HepG2 (cell line): ENCODE results near the gene LIPT2. TPM values are rescaled to one million over a fixed set of nuclear protein-coding genes. Genes with fewer than 3 reads are reported as not detected.
A peak's percentile ranks its signal among the peaks of the same experiment; 100 is the strongest.

Experiments
- ATAC-seq: fragments of 200-7000 bp; cut with Tn5 transposase; 3 replicates; pipeline ENCODE4 v1.9.1; 2020; ENCODE audit warnings: mild to moderate bottlenecking, moderate library complexity
- BruUV-seq: library from RNA; stranded (reverse); fragments of 400-500 nt; replicated peaks from 2 replicates; lab custom pipeline; 2021; lab: Mats Ljungman, UMichigan
- CTCF ChIA-PET: fragments of 300-600 bp; formaldehyde crosslinking; extraction: SDS; loops from one replicate; lab custom pipeline; 2021; ENCODE audit warnings: low total read pairs, inconsistent platforms, low intra/inter-chr PET ratio; lab: Yijun Ruan, JAX
- POLR2A ChIA-PET: fragments of 350-600 bp; sonication (Branson Sonifier 250); formaldehyde crosslinking; loops from one replicate; lab custom pipeline; 2020; ENCODE audit warnings: antibody characterized with exemption, inconsistent platforms; lab: Yijun Ruan, JAX
- DNase-seq: peaks from one replicate; pipeline ENCODE4 v3.0.0-alpha.2; 2015; ENCODE audit warnings: low spot score
- FAIRE-seq: peaks from 3 replicates; lab custom pipeline; 2011; peaks lifted over from hg19 to GRCh38; lab: Jason Lieb, UNC
- H2AFZ ChIP-seq: one replicate; pipeline ENCODE4 v1.6.1; 2011; ENCODE audit warnings: low read length, inconsistent platforms
- H3K27ac ChIP-seq: fragments of 300-600 bp; 3 replicates; pipeline ENCODE4 v1.8.0; 2011; ENCODE audit warnings: mixed run types, mild to moderate bottlenecking, mixed read lengths, low read length, inconsistent platforms; ENCODE audit not compliant: insufficient read depth; ENCODE audit errors: extremely low read length
- H3K27me3 ChIP-seq, 2 experiments: fragments of 200-600 bp in 1 of 2; 2 replicates in 1 of 2; 3 replicates in 1 of 2; pipeline versions ENCODE4 v1.6.0 to v1.8.0; 2011; ENCODE audit warnings: low read length in 2 of 2, mild to moderate bottlenecking in 2 of 2, moderate library complexity in 2 of 2, inconsistent platforms in 1 of 2; ENCODE audit not compliant: insufficient read depth in 2 of 2, control insufficient read depth in 1 of 2
- H3K36me3 ChIP-seq, 2 experiments: fragments of 200-600 bp in 1 of 2; replicated peaks in 1 of 2; 2 replicates in 1 of 2; 3 replicates in 1 of 2; pipeline versions ENCODE4 v1.5.1 to v1.8.0; 2011; ENCODE audit warnings: low read length in 2 of 2, inconsistent platforms in 1 of 2; ENCODE audit not compliant: insufficient read depth in 2 of 2, control insufficient read depth in 1 of 2
- H3K4me1 ChIP-seq: 2 replicates; pipeline ENCODE4 v1.5.1; 2012; ENCODE audit warnings: low read length, inconsistent platforms; ENCODE audit not compliant: insufficient read depth
- H3K4me2 ChIP-seq: 2 replicates; pipeline ENCODE4 v1.6.0; 2011; ENCODE audit warnings: low read depth, low read length, inconsistent platforms
- H3K4me3 ChIP-seq, 3 experiments: fragments of 200-600 bp in 1 of 3; sonication (generic), shearing (Covaris generic) in 1 of 3; replicated peaks in 1 of 3; 2 replicates each; pipeline ENCODE4 v1.5.1; 2011 to 2016; ENCODE audit warnings: low read length in 3 of 3, inconsistent platforms in 2 of 3, low read depth in 2 of 3, mild to moderate bottlenecking in 2 of 3, control low read depth in 1 of 3, mixed read lengths in 1 of 3; ENCODE audit not compliant: insufficient read depth in 1 of 3
- H3K79me2 ChIP-seq: one replicate; pipeline ENCODE4 v1.6.1; 2011; ENCODE audit warnings: low read length, inconsistent platforms; ENCODE audit not compliant: insufficient read depth
- H3K9ac ChIP-seq: 2 replicates; pipeline ENCODE4 v1.6.0; 2011; ENCODE audit warnings: mild to moderate bottlenecking, low read depth, low read length, inconsistent platforms; ENCODE audit not compliant: insufficient read depth
- H3K9me3 ChIP-seq: 2 replicates; pipeline ENCODE4 v1.5.1; 2012; ENCODE audit warnings: mild to moderate bottlenecking, low read length
- H4K20me1 ChIP-seq: 2 replicates; pipeline ENCODE4 v1.6.0; 2011; ENCODE audit warnings: inconsistent platforms, mild to moderate bottlenecking, low read length, moderate library complexity; ENCODE audit not compliant: insufficient read depth
- AGO2 ChIP-seq: fragments of 200-400 bp; formaldehyde crosslinking; optimal IDR thresholded peaks from 2 replicates; pipeline ENCODE3; 2017; ENCODE audit warnings: mild to moderate bottlenecking, low read depth, low read length, moderate library complexity
- ARID5B ChIP-seq: IDR thresholded peaks from 2 replicates; pipeline ENCODE4 v1.4.0; 2020; ENCODE audit warnings: mild to moderate bottlenecking, missing genetic modification reagents
- ATF4 ChIP-seq, 2 experiments: fragments of 450-650 bp in 1 of 2; sonication (generic) in 1 of 2; formaldehyde crosslinking; IDR thresholded peaks; 2 replicates each; pipeline versions ENCODE4 v1.5.0 to v1.8.0; 2020 to 2022; ENCODE audit warnings: mild to moderate bottlenecking in 1 of 2, missing genetic modification reagents in 1 of 2
- ATF7 ChIP-seq, 2 experiments: fragments of 450-650 bp in 1 of 2; sonication (generic) in 1 of 2; formaldehyde crosslinking in 1 of 2; IDR thresholded peaks; 2 replicates each; pipeline versions ENCODE4 v1.4.0 to v1.6.1; 2016 to 2020; ENCODE audit warnings: antibody characterized with exemption in 1 of 2, mild to moderate bottlenecking in 1 of 2, missing genetic modification reagents in 1 of 2
- BHLHE40 ChIP-seq: IDR thresholded peaks from 2 replicates; pipeline ENCODE4 v1.6.1; 2011; ENCODE audit warnings: low read length, improper control_type of control experiment
- CEBPB ChIP-seq: IDR thresholded peaks from 2 replicates; pipeline ENCODE4 v1.6.1; 2011; ENCODE audit warnings: low read depth, low read length, improper control_type of control experiment, borderline replicate concordance
- CEBPG ChIP-seq: IDR thresholded peaks from 2 replicates; pipeline ENCODE4 v1.6.1; 2016
- GABPB1 ChIP-seq: IDR thresholded peaks from 2 replicates; pipeline ENCODE4 v1.6.1; 2016; ENCODE audit warnings: mild to moderate bottlenecking, missing genetic modification reagents, moderate library complexity, missing compliant biosample characterization
- MED13 ChIP-seq: sonication (generic); formaldehyde crosslinking; IDR thresholded peaks from 2 replicates; pipeline ENCODE4 v1.5.0; 2020; ENCODE audit warnings: missing genetic modification reagents
- NR0B2 ChIP-seq: sonication (generic); formaldehyde crosslinking; IDR thresholded peaks from 2 replicates; pipeline ENCODE4 v1.4.0; 2020; ENCODE audit warnings: mild to moderate bottlenecking, missing genetic modification reagents
- THAP11 ChIP-seq: IDR thresholded peaks from 2 replicates; pipeline ENCODE4 v1.6.1; 2016; ENCODE audit warnings: missing biosample characterization, missing genetic modification reagents
- ZNF460 ChIP-seq: sonication (generic); formaldehyde crosslinking; IDR thresholded peaks from 2 replicates; pipeline ENCODE4 v1.5.1; 2020; ENCODE audit warnings: missing genetic modification reagents, mild to moderate bottlenecking, borderline replicate concordance
- ZNF687 ChIP-seq: sonication (generic); formaldehyde crosslinking; IDR thresholded peaks from 2 replicates; pipeline ENCODE4 v1.5.1; 2020; ENCODE audit warnings: mild to moderate bottlenecking, missing genetic modification reagents, moderate library complexity
- WGBS: methylation state at CpG from one replicate; pipeline ENCODE4 v1.1.6; 2017; ENCODE audit warnings: low lambda C conversion rate; 5-methylcytosine and 5-hydroxymethylcytosine counted together
- in situ Hi-C: cut with HindIII; loops from 2 replicates; pipeline ENCODE4 v1.10.0; 2017; ENCODE audit warnings: low pct_unique_long_range_greater_than_20kb; ENCODE audit not compliant: extremely low pct_ligation_motif_present
- intact Hi-C: fragments of 100-400 bp; cut with micrococcal nuclease; formaldehyde crosslinking; loops from one replicate; pipeline ENCODE4 v1.10.0; 2022; ENCODE audit not compliant: unreplicated experiment
- polyA plus RNA-seq, 8 experiments: library from polyadenylated mRNA; depleted of rRNA in 3 of 8; stranded (reverse) in 7 of 8; unstranded in 1 of 8; fragments of >200 nt; fragmentation: Illumina TruSeq in 4 of 8; extraction: Trizol in 4 of 8; gene quantifications; 2 replicates each; pipeline versions ENCODE4 v1.2.1 to v1.2.3, GENCODE V29; 2011 to 2016; ENCODE audit warnings: low read depth in 4 of 8, missing spikeins in 1 of 8, mixed read lengths in 1 of 8; ENCODE audit not compliant: insufficient read depth in 1 of 8
- total RNA-seq, 5 experiments: library from RNA; depleted of rRNA; stranded (reverse); fragments of >200 nt; fragmentation: Illumina TruSeq; extraction: Trizol; gene quantifications; 2 replicates each; pipeline ENCODE4 v1.2.3, GENCODE V29; 2016; ENCODE audit warnings: low read depth in 1 of 5

The LIPT2 gene
- total and polyA plus RNA-seq, 2 of the 13 experiments (the other 11 are each of a cell fraction or from before 2014, with no cell fraction given), result 3.0 to 5.6 TPM

GRCh38 chr11:74478877-74479731 lies 14.4 kb downstream of the LIPT2 start:
- TF ChIP-seq AGO2 (no peak), BHLHE40 (peak; percentile 21; the same call in 1 of the 2 replicates), NR0B2 (CRISPR knock-in tag) (no peak), ZNF687 (CRISPR knock-in tag) (0 out of 2 replicates have a peak, but pooled peaks have one; percentile 11), ATF7 (IDR thresholded peaks at IDR 0.05) (peak; percentile 48), ATF7 (CRISPR knock-in tag; IDR thresholded peaks at IDR 0.05) (no peak), MED13 (CRISPR knock-in tag) (no peak), ARID5B (CRISPR knock-in tag) (0 out of 2 replicates have a peak, but pooled peaks have one; percentile 23), CEBPB (peak; percentile 90), CEBPG (CRISPR knock-in tag) (peak; percentile 86), THAP11 (CRISPR knock-in tag) (0 out of 2 replicates have a peak, but pooled peaks have one; percentile 16), GABPB1 (CRISPR knock-in tag) (peak; percentile 36), ATF4 (CRISPR knock-in tag; IDR thresholded peaks at IDR 0.05) (peak in 1 of 2 experiments; percentile 85; a peak in 2 of 4 replicates), ZNF460 (CRISPR knock-in tag) (peak; percentile 39; the same call in 1 of the 2 replicates)
- H4K20me1 ChIP-seq, result no peaks in the 10 kb centered on the region
- no peak for ATAC-seq
- peaks cover 33% of the 10 kb centered on the region for H3K4me1 ChIP-seq
- H3K4me3 ChIP-seq, result no peak overlapping the region
- ChIA-PET POLR2A (no interaction called here), CTCF (no interaction called here)
- intact Hi-C loops (no loop called here), in situ Hi-C loops (no loop called here)
- peak overlapping the region; percentile 42 for H2AFZ ChIP-seq
- peak overlapping the region; percentile 51 for H3K4me2 ChIP-seq
- H3K27ac ChIP-seq, result no peak overlapping the region
- H3K27me3 ChIP-seq, result 0 out of 5 replicates have a peak, but pooled peaks cover 0 to 1% of the 10 kb centered on the region in 2 experiments
- no peaks in the 10 kb centered on the region for H3K36me3 ChIP-seq
- 20% methylated on average over 10 of the region's 10 CpGs for WGBS
- DNase-seq, result no peak
- FAIRE-seq, result no peak
- BruUV-seq, result no TSS peak
- no peaks in the 10 kb centered on the region for H3K79me2 ChIP-seq
- H3K9ac ChIP-seq, result no peak overlapping the region
- no peaks in the 10 kb centered on the region for H3K9me3 ChIP-seq
